Heart right ventricle (tissue), 16 donors: ENCODE results near the gene FECH. TPM values are rescaled to one million over a fixed set of nuclear protein-coding genes. Genes with fewer than 3 reads are reported as not detected.

Source experiments
- ATAC-seq, 8 donors: fragments of 200-7000 bp; cut with Tn5 transposase; one replicate each; pipeline ENCODE4 v1.9.1; 2020; ENCODE audit warnings: mild to moderate bottlenecking in 8 of 8, moderate library complexity in 8 of 8, moderate number of reproducible peaks in 1 of 8
- DNase-seq, 2 donors: peaks; one replicate each; pipeline ENCODE4 v3.0.0-alpha.2; 2020
- H3K27ac ChIP-seq, 10 donors: fragments of 200-600 bp; sonication (generic) in 2 of 10; one replicate each; pipeline versions ENCODE4 v1.5.0 to v1.8.0; 2020 to 2022; ENCODE audit warnings: mild to moderate bottlenecking in 3 of 10
- H3K27me3 ChIP-seq, 7 donors: fragments of 200-600 bp; one replicate each; pipeline ENCODE4 v1.8.0; 2021 to 2022; ENCODE audit warnings: mild to moderate bottlenecking in 2 of 7
- H3K36me3 ChIP-seq, 9 donors: fragments of 200-600 bp; sonication (generic) in 1 of 9; one replicate each; pipeline versions ENCODE4 v1.5.0 to v1.8.0; 2020 to 2022; ENCODE audit warnings: mild to moderate bottlenecking in 2 of 9
- H3K4me1 ChIP-seq, 9 donors: fragments of 200-600 bp; sonication (generic) in 1 of 9; one replicate each; pipeline versions ENCODE4 v1.5.0 to v1.8.0; 2020 to 2022; ENCODE audit warnings: mild to moderate bottlenecking in 4 of 9
- H3K4me3 ChIP-seq, 10 donors: fragments of 200-600 bp; sonication (generic) in 2 of 10; one replicate each; pipeline versions ENCODE4 v1.5.0 to v1.8.0; 2020 to 2022; ENCODE audit warnings: mild to moderate bottlenecking in 7 of 10, moderate library complexity in 2 of 10
- H3K9me3 ChIP-seq, 11 donors: fragments of 200-600 bp in 10 of 11; sonication (generic) in 2 of 11; one replicate each; pipeline versions ENCODE4 v1.5.0 to v1.8.0; 2013 to 2022; ENCODE audit warnings: mild to moderate bottlenecking in 2 of 11, control low read depth in 1 of 11, moderate library complexity in 1 of 11
- WGBS, 2 donors: extraction: QIAGEN DNeasy Blood & Tissue Kit; methylation state at CpG; one replicate each; pipeline ENCODE4 v1.1.7; 2013; ENCODE audit warnings: inconsistent platforms in 1 of 2; 5-methylcytosine and 5-hydroxymethylcytosine counted together
- intact Hi-C, 10 donors: fragments of 100-400 bp; cut with DNase I; formaldehyde crosslinking; loops; one replicate each; pipeline versions ENCODE4 v1.11.1 to v1.14.2; 2022
- polyA plus RNA-seq, 2 donors: library from polyadenylated mRNA; stranded (reverse); fragments of 200-250 nt; gene quantifications; one replicate each; pipeline ENCODE4 v1.2.3, GENCODE V29; 2013
- total RNA-seq, 10 donors: library from RNA; stranded (reverse); fragmentation: NEBNext Ultra II Directional in 3 of 10; extraction: Animal tissue kit (Norgen Biotek cat#: 25700) in 3 of 10; gene quantifications; one replicate each; pipeline versions ENCODE4 v1.2.1 to v1.2.4, GENCODE V29; 2021 to 2023
- TF ChIP-seq, protein P1 (sequence below), 9 donors: fragments of 200-600 bp; sonication (generic) in 2 of 9; IDR thresholded peaks; one replicate each; pipeline versions ENCODE4 v1.5.0 to v1.8.0; 2021 to 2022; ENCODE audit warnings: antibody characterized with exemption in 9 of 9, mild to moderate bottlenecking in 5 of 9, moderate library complexity in 1 of 9
- donor health status: Arrhythmogenic right ventricular cardiomyopathy.
- donor health status: ischemic (EF 13 %, LVEDD 7.1; RV severe dilation, severe dysfunction).
- donor health status: healthy with polysubstance abuse.
- donor health status: DM: no; HTN: yes; CAD: no.
- donor health status: DM: no; HTN: no; CAD: no.
- donor health status: ischemic (EF 25% LVEDD 6.9; RV normal size, moderate dysfunction).
- donor health status: ischemic (EF 25% LVEDD 5.7; RV mildly dilated, moderate dysfunction).
- donor health status: healthy.
- donor health status: DM: yes; HTN: yes; CAD: no.
- donor health status: Ischemic cardiomyopathy.
- donor health status: ischemic (EF 35%, LVEDD 5.7; RV mildly dilated, moderate dysfunction).
- donor health status: nonischemic (EF 11% LVEDD 7.7; RV severe dilation, severe dysfunction).
- donor health status: DM: yes; HTN: yes; CAD: no.
- donor health status: PGD.
- donor health status: ischemic (EF 29% LVEDD 5.4; RV normal size, mild dysfunction).
- donor health status: nonischemic (EF 23%, LVEDD 6.1; RV moderate dilation, normal function).

Gene FECH
- total and polyA plus RNA-seq, 12 donors, result 4.3 to 55.7 (median 37.5) TPM

DNA sequence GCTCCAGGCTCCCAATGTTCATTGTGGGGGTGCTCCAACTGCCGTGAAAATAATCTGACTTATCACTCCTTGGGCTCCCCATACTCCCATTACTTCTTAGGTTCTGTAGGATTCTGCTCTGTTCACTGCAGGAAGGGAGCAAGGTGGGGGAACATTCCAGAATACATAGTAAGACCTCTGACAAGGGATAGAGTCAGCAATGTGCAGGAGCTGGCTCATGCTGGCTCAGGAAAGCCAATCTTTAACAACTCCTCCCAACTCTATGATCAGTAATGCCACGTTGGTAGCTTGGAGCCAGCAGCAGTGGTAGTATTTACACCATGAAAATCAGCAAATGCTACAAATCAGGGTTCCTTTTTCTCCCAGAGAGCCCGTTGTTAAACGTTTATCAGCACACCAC is 44.4 kb downstream of the FECH start:
- WGBS, 2 donors, result 28 to 48% methylated on average over 4 of the region's 4 CpGs
- DNase-seq, result no peak
- Histone ChIP-seq H3K27ac (no peak overlapping the region), H3K4me3 (no peak overlapping the region), H3K4me1 (peaks cover 0 to 6% (median 0%) of the 10 kb centered on the region in 9 donors), H3K36me3 (no peaks in the 10 kb centered on the region), H3K9me3 (no peaks in the 10 kb centered on the region), H3K27me3 (peaks cover 0 to 7% (median 0%) of the 10 kb centered on the region in 7 donors)
- intact Hi-C loops, result no loop called here
- TF ChIP-seq, protein P1, sequence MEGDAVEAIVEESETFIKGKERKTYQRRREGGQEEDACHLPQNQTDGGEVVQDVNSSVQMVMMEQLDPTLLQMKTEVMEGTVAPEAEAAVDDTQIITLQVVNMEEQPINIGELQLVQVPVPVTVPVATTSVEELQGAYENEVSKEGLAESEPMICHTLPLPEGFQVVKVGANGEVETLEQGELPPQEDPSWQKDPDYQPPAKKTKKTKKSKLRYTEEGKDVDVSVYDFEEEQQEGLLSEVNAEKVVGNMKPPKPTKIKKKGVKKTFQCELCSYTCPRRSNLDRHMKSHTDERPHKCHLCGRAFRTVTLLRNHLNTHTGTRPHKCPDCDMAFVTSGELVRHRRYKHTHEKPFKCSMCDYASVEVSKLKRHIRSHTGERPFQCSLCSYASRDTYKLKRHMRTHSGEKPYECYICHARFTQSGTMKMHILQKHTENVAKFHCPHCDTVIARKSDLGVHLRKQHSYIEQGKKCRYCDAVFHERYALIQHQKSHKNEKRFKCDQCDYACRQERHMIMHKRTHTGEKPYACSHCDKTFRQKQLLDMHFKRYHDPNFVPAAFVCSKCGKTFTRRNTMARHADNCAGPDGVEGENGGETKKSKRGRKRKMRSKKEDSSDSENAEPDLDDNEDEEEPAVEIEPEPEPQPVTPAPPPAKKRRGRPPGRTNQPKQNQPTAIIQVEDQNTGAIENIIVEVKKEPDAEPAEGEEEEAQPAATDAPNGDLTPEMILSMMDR (IDR thresholded peaks at IDR 0.05), result no peak
- ATAC-seq, result no peak

DNA sequence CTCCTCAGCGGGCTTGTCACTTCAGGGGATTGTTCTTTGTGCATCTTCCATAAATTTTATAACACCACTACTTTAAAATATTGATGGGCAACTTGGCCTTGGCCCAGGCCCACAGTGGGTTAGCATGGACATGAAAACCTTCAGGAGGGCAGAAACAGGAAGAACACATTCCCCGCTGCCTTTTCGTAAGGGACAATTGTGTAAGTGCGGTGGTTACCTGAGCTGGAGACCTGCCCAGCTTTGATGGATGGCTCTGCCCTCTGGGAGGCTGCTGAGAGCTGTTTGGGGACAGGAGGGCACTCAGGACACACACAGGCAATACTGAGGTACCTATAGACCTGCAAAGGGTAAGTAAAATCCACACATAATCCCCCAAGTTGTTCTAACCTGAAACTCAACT is 46.8 kb downstream of the FECH start:
- no peaks in the 10 kb centered on the region for H3K9me3 ChIP-seq
- WGBS, 2 donors, result 95 to 97% methylated on average over 4 of the region's 4 CpGs
- TF ChIP-seq, protein P1 (IDR thresholded peaks at IDR 0.05), result no peak
- DNase-seq, result no peak
- H3K27ac ChIP-seq, result no peak overlapping the region
- intact Hi-C loops, result no loop called here
- no peak for ATAC-seq
- peaks cover 0 to 4% (median 0%) of the 10 kb centered on the region in 9 donors for H3K4me1 ChIP-seq
- no peaks in the 10 kb centered on the region for H3K36me3 ChIP-seq
- peaks cover 0 to 7% (median 0%) of the 10 kb centered on the region in 7 donors for H3K27me3 ChIP-seq
- no peak overlapping the region for H3K4me3 ChIP-seq

DNA sequence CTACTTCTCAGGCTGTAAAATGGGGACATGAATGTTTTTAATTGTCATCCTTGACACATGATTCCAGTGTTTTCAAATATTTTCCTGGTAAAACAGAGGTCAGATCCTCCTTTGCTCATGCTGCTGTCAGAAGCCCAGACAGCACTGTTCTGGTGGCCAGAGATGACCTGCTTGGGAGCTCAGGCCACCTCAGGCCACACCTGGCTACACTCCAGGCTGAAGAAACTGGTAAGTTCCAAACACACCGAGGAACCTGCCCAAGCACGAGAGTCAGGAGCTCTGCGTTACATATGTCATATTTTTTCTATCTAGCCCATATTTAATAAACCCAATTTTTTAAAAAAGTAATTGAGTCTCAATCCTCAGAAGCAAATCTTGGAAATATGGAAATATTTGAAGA is 47.9 kb downstream of the FECH start:
- Histone ChIP-seq H3K4me3 (no peak overlapping the region), H3K36me3 (no peaks in the 10 kb centered on the region), H3K9me3 (no peaks in the 10 kb centered on the region), H3K27ac (no peak overlapping the region), H3K4me1 (peaks cover 0 to 6% (median 1%) of the 10 kb centered on the region in 9 donors), H3K27me3 (peaks cover 0 to 7% (median 0%) of the 10 kb centered on the region in 7 donors)
- 92 to 95% methylated on average over 3 of the region's 3 CpGs for WGBS, 2 donors
- no peak for ATAC-seq
- TF ChIP-seq, protein P1 (IDR thresholded peaks at IDR 0.05), result no peak
- no peak for DNase-seq
- intact Hi-C loops, result no loop called here

DNA sequence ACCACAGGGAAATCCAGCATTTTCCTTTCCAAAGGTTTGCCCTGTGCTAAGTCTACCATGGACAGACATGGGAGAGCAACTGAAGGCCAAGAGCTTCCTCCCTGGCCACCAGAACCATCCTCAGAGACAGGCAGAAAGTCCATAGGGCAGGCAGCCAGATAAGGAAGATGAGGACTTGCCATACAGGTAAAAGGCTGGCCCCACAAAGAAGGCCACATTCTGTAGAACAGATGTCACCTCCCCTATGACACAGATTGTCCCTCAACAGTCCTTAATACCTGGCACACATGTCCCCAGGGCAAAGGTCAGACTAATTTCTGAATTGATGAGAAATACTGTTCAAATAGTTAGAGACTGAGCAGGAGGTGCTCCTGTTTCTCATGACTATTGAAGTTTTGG is 52.0 kb downstream of the FECH start:
- Histone ChIP-seq H3K9me3 (no peaks in the 10 kb centered on the region), H3K4me1 (peaks cover 0 to 16% (median 13%) of the 10 kb centered on the region in 9 donors), H3K27me3 (peaks cover 0 to 6% (median 0%) of the 10 kb centered on the region in 7 donors), H3K4me3 (no peak overlapping the region), H3K36me3 (no peaks in the 10 kb centered on the region), H3K27ac (no peak overlapping the region)
- no peak for ATAC-seq
- TF ChIP-seq, protein P1 (IDR thresholded peaks at IDR 0.05), result no peak
- intact Hi-C loops, result no loop called here
- no peak for DNase-seq
